Measurements from ENCODE around the gene NOL4L.

NOL4L gene

DNA sequence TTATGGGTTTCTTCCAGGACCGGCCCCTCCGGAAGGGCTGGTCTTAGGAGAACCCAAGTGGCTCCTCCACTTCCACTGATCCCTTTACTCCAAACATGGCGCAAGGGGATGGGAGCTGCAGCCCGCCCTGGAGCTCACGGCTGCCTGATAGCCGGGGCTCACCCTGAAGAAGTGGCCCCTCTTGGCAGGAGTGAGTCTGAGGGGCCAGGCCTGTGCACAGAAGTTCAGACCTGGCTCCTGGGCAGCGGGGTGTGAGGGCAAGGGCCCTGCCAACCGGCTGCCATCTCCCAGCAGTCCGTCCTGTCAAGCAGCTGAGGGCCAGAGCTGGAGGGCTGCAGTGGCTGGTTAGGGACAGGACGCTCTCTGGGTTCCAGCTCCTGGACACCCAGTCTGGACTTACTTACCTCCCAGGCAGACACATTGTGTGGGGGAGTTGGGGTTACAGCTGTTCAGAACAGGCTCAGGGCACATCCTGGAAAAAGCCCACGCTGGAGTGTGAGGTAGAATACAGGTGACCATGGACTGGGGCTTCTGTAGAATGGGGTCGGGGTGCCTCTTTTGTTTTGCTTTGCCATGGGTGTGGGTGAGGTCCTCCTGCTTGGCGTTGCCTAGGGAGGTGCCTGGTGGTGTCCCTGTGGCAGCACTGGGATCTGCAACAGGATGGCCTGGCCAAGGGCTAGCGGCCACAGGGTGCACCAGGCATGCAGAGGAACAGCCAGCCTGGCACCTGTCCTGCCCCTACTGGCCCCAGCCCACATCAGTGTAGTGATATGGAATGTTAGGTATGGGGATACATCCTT lies 138.6 kb downstream of the NOL4L start:
- Mint-ChIP-seq H3K4me3 (no peak overlapping the region), H3K27ac (no peak overlapping the region), H3K36me3 (peaks cover 18% of the 10 kb centered on the region), H3K9me3 (no peaks in the 10 kb centered on the region), H3K27me3 (no peaks in the 10 kb centered on the region), H3K4me1 (peaks cover 52% of the 10 kb centered on the region)
- no peak for ATAC-seq

DNA sequence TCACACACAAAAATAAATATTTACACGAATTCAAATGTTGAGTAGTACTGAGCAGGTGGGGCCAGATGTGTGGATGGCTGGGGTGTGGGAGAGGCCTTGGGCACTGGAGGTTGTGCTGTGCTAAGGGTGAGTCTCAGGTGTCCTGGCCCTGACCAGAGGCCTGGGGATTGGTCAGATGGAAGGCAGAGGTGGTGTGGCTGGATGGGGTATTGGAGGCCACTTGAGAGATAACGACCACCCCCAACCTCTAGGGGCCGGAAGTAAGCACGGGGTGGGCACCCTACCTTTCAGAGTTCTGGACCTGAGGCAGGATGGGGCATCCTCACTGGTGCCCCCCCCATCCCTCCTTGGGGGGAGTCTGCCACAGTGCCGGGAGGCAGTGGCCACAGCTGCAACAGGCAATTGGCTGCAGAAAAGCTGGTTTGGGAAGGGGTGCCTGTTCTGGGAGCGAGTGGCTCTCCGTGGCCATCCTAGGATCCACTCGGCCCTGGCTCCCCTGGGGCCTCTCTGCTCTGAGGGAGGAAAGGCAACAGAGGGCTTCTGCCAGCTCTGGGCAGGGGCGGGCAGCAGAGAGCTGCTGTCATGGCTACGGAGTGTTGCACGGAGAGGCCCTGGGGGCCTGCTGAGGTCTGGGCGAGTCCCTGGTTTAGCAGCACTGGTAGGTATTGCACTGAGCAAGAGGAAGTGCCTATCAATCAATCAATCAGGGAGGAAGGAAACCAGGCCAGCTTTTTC lies 139.4 kb downstream of the NOL4L start:
- peak; percentile 6 for ATAC-seq

DNA sequence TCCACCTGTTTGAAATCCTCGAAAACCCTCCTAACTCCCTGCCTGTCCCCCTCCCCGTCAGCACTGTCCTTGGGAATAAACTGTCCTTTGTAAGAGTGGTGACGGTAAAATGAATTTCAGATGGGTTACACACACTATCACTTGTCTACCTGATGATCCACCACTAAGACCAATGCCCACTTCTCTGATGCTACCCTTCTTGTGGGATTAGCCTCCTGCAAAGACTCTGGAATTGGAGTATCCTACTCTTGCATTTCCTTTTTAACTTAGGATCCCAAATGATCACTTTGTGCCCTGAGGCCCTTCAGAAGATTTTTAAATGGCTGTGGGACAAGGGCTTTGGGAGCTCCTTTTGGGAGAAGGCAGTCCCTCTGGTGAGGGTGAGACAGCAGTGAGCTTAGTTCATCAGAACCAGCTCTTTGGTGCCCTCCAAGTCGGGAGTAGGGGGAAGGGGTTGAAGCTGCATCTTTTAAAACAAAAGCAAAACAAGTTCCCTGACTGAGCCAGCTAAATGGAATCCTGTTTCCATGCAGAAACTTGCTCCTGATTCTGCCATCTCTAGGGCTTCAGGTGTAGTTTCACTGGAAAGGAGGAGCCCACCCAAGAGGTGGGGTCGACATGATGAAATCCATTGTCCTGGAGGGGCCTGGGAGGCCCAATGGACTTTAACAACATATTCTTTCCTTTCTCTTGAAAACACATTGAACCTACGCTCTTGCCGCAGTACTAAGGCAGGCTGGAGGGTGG lies 140.5 kb downstream of the NOL4L start:
- no peak overlapping the region for H3K4me3 Mint-ChIP-seq
- peaks cover 30% of the 10 kb centered on the region for H3K36me3 Mint-ChIP-seq
- peak overlapping the region; percentile 48 for H3K27ac Mint-ChIP-seq
- H3K9me3 Mint-ChIP-seq: no peaks in the 10 kb centered on the region
- H3K27me3 Mint-ChIP-seq: no peaks in the 10 kb centered on the region
- peaks cover 49% of the 10 kb centered on the region for H3K4me1 Mint-ChIP-seq
- ATAC-seq: no peak

More for the DNA sequence above, 139.4 kb downstream of the NOL4L start:
- H3K4me1 Mint-ChIP-seq: peaks cover 56% of the 10 kb centered on the region
- no peaks in the 10 kb centered on the region for H3K9me3 Mint-ChIP-seq
- peaks cover 20% of the 10 kb centered on the region for H3K36me3 Mint-ChIP-seq
- H3K4me3 Mint-ChIP-seq: no peak overlapping the region
- no peaks in the 10 kb centered on the region for H3K27me3 Mint-ChIP-seq
- H3K27ac Mint-ChIP-seq: peak overlapping the region; percentile 48

DNA sequence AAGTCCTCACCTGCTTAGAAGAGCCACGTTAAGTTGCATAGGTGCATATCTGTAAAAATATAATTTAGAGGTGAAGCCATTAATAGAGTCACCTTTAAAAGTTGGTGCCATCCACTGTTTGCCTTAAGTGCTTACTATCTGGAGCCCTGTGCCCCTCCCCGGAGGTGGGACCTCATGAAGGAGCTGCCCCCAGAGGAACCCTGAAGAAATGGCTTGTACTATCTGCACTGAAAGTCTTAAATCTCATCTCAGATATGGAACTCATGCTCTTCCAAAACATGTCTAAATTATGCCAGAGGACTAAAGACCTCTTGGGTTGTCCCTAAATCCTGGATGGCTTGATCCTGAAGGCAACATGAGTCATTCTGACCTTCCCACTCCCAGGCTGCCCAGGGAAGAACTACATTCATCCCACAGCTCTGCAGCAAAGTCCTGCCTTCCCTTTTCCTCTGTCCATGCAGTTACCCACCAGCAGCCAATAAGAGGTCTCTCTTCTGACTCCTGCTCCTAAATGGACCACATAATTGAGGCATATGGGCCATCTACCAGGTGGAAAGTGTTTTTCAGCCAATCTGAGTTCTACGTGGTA lies 141.7 kb downstream of the NOL4L start:
- H3K9me3 Mint-ChIP-seq: no peaks in the 10 kb centered on the region
- H3K36me3 Mint-ChIP-seq: peaks cover 42% of the 10 kb centered on the region
- peak overlapping the region; percentile 53 for H3K27ac Mint-ChIP-seq
- no peaks in the 10 kb centered on the region for H3K27me3 Mint-ChIP-seq
- ATAC-seq: no peak
- no peak overlapping the region for H3K4me3 Mint-ChIP-seq
- H3K4me1 Mint-ChIP-seq: peaks cover 50% of the 10 kb centered on the region

DNA sequence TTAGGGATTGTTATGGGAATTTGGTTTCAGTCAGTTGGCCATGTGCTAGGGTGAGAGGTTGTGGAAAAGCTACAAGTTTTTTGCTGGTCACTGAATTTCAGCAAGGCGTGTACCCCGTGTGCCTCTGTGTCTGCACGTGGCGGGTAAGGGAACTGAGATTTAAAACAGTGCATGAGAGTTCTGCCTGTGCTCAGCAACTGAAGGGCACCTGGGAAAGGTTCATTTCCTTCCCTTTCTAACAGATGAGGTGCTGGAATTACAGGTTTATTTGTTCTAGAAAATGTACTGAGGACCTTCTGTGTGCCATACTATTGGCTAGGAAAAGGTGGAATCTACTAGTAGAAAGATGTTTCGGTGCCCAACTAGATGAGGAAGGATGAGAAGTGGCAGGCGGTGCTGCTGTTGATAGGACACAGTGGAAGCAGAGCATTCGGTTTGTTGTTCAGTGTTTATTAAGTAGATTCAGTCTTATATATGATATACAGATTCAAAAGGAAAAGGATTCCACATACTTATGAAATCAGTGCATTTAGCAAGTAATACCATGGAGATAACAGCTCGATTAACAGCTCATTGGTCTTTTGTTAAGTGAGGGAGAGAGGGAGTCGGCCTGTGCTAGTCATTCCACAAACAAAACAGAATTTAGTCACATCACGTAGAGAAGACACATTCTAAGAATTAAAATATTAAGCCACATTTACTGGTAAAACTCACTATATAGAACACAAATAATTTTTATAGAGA lies 142.3 kb downstream of the NOL4L start:
- Mint-ChIP-seq H3K27ac (peak overlapping the region; percentile 53), H3K9me3 (no peaks in the 10 kb centered on the region), H3K4me3 (no peak overlapping the region), H3K4me1 (peaks cover 50% of the 10 kb centered on the region), H3K36me3 (peaks cover 47% of the 10 kb centered on the region), H3K27me3 (no peaks in the 10 kb centered on the region)
- no peak for ATAC-seq

DNA sequence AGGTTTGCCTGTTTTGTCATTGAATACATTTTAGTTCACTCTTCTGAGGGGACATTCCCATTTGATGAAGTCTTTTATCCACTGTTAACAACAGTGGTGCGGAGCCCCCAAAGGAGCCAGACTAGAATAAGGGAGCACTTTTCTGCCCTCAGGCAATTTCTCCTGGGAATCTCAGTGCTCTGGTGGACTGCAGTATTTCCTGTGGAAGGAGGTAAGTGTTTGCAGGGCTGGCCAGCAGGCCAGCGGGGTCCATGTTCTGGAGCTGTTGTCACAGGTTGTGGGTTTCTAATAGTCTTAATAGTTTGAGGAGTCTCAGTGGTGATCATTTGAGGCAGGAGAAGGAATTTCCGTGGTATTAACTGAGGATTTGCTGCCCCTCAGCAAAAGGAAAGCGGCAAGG lies 143.5 kb downstream of the NOL4L start:
- Mint-ChIP-seq H3K4me3 (no peak overlapping the region), H3K27me3 (no peaks in the 10 kb centered on the region), H3K36me3 (peaks cover 53% of the 10 kb centered on the region), H3K27ac (no peak overlapping the region), H3K4me1 (peaks cover 50% of the 10 kb centered on the region), H3K9me3 (no peaks in the 10 kb centered on the region)
- ATAC-seq: no peak

DNA sequence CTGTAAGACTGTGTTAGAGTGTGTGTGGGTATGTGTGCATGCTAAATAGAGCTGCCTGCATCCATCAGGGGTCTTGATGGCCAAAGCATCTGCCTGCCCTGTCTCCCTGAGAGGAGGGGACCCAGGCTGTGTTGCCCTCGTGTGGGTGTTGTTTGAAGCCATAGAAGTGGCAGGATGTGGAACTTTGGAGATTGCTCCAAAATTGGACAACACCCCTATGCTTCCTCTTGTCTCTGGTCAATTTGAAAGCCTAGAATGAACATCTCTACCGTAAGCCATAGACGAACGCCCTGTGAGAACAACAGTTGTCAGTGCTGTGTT lies 144.4 kb downstream of the NOL4L start:
- peaks cover 48% of the 10 kb centered on the region for H3K4me1 Mint-ChIP-seq
- no peak overlapping the region for H3K27ac Mint-ChIP-seq
- H3K4me3 Mint-ChIP-seq: no peak overlapping the region
- no peaks in the 10 kb centered on the region for H3K27me3 Mint-ChIP-seq
- no peaks in the 10 kb centered on the region for H3K9me3 Mint-ChIP-seq
- H3K36me3 Mint-ChIP-seq: peaks cover 61% of the 10 kb centered on the region
- ATAC-seq: no peak

DNA sequence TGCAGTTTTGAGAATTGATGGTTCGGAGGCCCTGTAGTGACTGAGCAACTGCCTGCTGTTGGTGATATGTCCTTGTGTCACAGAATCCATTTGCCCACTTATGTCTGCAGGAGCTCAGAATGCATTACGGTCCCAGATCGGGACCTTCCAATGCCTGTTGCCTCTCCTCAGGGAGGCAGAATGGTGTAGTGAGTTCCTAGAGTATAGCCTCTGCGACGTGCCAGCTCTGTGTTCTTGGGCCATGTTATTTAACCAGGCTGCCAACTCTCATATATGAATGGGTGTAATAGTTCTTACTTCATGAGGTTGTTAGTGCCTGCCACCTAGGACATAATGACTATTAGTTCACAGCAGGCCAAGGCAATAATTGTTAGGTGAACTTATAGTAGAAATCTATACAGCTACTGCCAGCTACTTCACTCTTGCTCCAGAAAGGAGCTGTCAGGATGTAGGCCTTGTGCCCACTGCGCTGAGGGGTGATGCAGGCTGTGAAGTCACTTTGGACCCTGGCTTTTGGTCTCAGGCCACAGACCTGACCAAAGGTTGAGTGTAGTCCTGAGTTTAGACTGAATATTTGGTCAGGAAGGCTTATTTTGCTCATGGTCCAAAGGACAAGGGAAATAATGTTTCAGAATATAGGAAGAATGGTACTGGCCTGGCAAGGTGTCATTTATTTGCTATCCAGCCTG lies 144.9 kb downstream of the NOL4L start:
- H3K4me3 Mint-ChIP-seq: no peak overlapping the region
- no peaks in the 10 kb centered on the region for H3K27me3 Mint-ChIP-seq
- H3K9me3 Mint-ChIP-seq: no peaks in the 10 kb centered on the region
- H3K4me1 Mint-ChIP-seq: peaks cover 43% of the 10 kb centered on the region
- peaks cover 61% of the 10 kb centered on the region for H3K36me3 Mint-ChIP-seq
- ATAC-seq: no peak
- H3K27ac Mint-ChIP-seq: no peak overlapping the region

DNA sequence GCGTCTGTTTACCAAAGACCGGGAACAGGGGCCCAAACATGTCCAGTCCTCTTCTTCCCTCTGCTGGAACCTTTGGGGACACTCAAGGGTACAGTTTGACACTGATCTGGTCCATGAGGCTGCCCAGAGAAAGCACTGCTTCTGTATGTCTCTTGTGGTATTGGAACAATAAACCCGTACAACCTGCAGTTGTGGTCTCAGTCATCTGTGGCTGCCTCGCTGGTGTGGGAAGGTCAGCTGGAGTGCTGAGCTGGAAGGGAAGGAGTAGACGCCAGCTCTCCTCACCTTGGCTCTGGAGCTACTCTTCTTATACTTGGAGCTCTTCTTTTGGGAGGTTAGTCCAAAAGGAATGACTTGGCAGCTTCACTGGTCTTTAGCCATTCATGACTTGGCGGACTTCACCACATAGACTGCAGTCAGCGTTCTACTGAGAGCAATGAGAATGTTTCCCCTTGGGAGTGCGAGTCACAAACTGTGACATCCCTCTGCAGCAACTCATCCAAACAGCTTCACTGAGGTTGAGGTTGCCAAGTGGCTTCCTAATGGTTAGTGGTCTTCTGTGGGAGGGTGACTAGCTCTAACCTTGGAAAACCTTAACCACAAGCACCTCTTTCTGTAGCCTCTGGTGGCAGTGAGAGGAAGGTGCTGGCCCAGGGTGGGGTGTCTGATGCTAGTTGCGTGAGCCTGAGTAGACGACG lies 145.9 kb downstream of the NOL4L start:
- Mint-ChIP-seq H3K27ac (peak overlapping the region; percentile 24), H3K27me3 (no peaks in the 10 kb centered on the region), H3K4me3 (no peak overlapping the region), H3K9me3 (no peaks in the 10 kb centered on the region), H3K36me3 (peaks cover 65% of the 10 kb centered on the region), H3K4me1 (peaks cover 37% of the 10 kb centered on the region)
- ATAC-seq: peak; percentile 63

DNA sequence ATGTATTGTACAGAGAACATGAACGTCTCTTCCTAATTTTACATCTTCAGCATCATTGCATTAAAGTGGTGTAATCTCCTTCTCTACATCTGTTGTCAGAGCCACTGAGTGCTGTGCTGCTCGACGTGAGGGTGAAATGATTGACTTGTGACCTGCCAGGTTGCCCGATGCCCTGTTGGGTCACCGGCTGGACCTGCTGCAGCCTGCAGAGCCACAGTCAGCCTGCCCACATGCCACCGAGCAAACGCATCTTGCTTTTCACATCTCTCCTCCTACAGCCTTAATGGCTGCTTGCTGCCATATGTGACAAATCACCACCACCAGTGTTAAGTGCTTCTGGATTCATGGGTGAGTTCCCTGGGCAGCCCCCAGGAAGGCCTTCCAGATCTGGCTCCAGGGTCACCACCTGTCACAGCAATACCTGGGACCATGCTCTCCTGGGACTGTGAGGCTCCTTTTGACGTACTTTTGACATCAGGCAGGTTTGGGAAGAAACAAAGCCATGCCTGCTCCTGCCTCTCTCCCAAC lies 146.7 kb downstream of the NOL4L start:
- H3K36me3 Mint-ChIP-seq: peaks cover 74% of the 10 kb centered on the region
- H3K9me3 Mint-ChIP-seq: no peaks in the 10 kb centered on the region
- no peak overlapping the region for H3K4me3 Mint-ChIP-seq
- ATAC-seq: no peak
- peaks cover 29% of the 10 kb centered on the region for H3K4me1 Mint-ChIP-seq
- no peak overlapping the region for H3K27ac Mint-ChIP-seq
- H3K27me3 Mint-ChIP-seq: no peaks in the 10 kb centered on the region

DNA sequence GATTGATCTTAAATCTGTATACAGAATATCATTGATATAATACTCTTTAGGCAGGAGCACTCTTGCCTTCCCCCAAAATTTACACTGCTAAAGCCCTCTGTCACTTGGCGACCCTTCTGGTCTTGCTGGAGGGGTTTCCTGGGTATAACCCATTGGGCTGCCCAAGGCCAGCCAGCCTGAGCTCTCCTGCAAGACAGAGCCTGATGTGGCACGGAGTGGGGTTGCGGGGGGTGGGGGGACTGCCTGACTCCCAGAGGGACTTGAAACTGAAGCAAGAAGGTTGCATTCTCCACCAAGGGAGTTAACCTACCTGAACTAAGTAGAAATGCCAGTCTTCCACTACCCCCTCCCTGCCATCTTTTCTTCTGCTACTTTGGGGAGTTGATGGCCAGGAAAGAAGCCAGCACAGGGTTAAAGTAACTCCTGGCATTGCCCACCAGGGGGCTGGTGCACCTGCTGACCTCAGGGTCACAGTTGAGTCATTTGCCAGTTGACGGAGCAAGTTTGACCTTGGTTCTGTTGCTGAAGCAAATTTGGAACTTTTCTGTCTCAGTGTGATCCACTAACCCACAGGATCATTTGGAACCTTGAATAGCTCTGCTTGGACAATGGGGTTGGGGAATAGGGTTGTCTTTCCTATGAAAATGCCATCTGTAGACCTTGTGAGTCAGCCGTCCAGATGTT lies 147.6 kb downstream of the NOL4L start:
- ATAC-seq: no peak
- Mint-ChIP-seq H3K9me3 (no peaks in the 10 kb centered on the region), H3K36me3 (peaks cover 76% of the 10 kb centered on the region), H3K4me3 (no peak overlapping the region), H3K27ac (no peak overlapping the region), H3K27me3 (no peaks in the 10 kb centered on the region), H3K4me1 (peaks cover 20% of the 10 kb centered on the region)

DNA sequence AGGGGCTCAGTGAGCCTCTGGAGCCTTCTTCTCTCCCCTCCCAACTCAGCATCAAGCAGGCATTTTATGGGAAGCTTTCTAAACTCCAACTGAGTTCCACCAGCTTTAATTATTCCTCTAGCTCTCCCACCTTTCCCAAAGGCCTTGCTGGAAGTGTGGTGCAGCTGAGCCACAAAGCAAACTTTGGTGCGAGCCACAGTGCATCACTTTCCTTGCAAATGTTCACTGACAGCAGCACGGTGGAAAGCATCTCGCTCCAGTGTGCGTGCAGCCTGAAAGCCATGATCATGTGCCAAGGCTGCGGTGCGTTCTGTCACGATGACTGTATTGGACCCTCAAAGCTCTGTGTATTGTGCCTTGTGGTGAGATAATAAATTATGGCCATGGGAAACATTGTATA lies 148.2 kb downstream of the NOL4L start:
- Mint-ChIP-seq H3K27me3 (no peaks in the 10 kb centered on the region), H3K4me3 (no peak overlapping the region), H3K27ac (no peak overlapping the region), H3K4me1 (peaks cover 17% of the 10 kb centered on the region), H3K36me3 (peaks cover 78% of the 10 kb centered on the region), H3K9me3 (no peaks in the 10 kb centered on the region)
- no peak for ATAC-seq

DNA sequence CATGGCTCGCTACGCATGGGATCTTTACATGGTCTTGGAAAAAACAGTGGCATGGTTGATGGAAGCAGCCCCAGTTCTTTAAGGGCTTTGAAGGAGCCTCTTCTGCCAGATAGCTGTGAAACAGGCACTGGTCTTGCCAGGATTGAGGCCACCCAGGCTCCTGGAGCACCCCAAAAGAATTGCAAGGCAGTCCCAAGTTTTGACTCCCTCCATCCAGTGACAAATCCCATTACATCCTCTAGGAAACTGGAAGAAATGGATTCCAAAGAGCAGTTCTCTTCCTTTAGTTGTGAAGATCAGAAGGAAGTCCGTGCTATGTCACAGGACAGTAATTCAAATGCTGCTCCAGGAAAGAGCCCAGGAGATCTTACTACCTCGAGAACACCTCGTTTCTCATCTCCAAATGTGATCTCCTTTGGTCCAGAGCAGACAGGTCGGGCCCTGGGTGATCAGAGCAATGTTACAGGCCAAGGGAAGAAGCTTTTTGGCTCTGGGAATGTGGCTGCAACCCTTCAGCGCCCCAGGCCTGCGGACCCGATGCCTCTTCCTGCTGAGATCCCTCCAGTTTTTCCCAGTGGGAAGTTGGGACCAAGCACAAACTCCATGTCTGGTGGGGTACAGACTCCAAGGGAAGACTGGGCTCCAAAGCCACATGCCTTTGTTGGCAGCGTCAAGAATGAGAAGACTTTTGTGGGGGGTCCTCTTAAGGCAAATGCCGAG lies 148.8 kb downstream of the NOL4L start:
- H3K4me3 Mint-ChIP-seq: no peak overlapping the region
- no peaks in the 10 kb centered on the region for H3K9me3 Mint-ChIP-seq
- H3K27me3 Mint-ChIP-seq: no peaks in the 10 kb centered on the region
- H3K27ac Mint-ChIP-seq: no peak overlapping the region
- no peak for ATAC-seq
- H3K4me1 Mint-ChIP-seq: peaks cover 10% of the 10 kb centered on the region
- peaks cover 85% of the 10 kb centered on the region for H3K36me3 Mint-ChIP-seq

Measured in stimulated activated memory B cell treated with anti-CD40 and anti-IgM and Interleukin-4, amounts not matched to agents 10 μg/mL and 1 μg/mL and 100 μg/mL, for 72 hours (primary cell).